ENCODE data around the gene XRRA1.

DNA sequence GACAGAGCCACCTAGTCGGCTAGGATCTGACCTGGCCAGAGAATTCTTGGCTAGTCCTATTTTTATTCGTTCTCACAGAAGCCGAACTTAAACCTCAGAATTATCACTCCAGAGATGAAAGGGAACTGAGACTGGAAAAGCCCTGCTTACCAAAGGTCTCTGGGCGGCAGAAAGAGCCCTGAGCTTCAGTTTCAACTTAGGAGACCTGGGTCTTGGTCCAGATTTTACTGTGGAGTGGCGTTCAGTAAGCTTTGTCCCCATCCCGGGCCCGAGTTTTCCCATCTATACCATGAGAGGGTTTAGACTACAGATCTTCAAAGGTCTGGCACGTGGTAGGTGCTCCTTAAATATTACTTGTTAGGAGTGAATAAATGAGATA is 40.4 kb upstream of the XRRA1 start:
- TF ChIP-seq SP1 (IDR thresholded peaks at IDR 0.05): no peak
- TF ChIP-seq ZNF384 (IDR thresholded peaks at IDR 0.05): no peak
- no peak for TF ChIP-seq SUZ12 (IDR thresholded peaks at IDR 0.05)
- no peak for TF ChIP-seq FOXK2 (IDR thresholded peaks at IDR 0.05)
- TF ChIP-seq FOXM1 (IDR thresholded peaks at IDR 0.05; ENCODE audit: borderline replicate concordance): no peak
- TF ChIP-seq NFRKB (IDR thresholded peaks at IDR 0.05): no peak
- no peak for TF ChIP-seq BHLHE40 (IDR thresholded peaks at IDR 0.05; ENCODE audit: borderline replicate concordance)
- no peak for TF ChIP-seq LEF1 (IDR thresholded peaks at IDR 0.05; ENCODE audit: borderline replicate concordance)
